GM21515 (cell line): ENCODE measurements around the gene MUSK.
"Not testable (repeated sequence)": the region's sequence is repeated elsewhere in the genome, so short reads cannot be mapped to it uniquely, and the experiment has no call there.

Source experiments
- ATAC-seq: cut with Tn5 transposase; IDR thresholded peaks from one replicate; pipeline ENCODE4 v1.9.1; 2021; ENCODE audit not compliant: unreplicated experiment

Gene MUSK

GRCh38 chr9:110691002-110691549, 22.5 kb downstream of the MUSK start:
- ATAC-seq: no peak

GRCh38 chr9:110695846-110696245, 27.3 kb downstream of the MUSK start:
- not testable (repeated sequence) for ATAC-seq

- no peak for ATAC-seq
These were observed 32.4 kb downstream of the MUSK start for GRCh38 chr9:110700953-110701352.

GRCh38 chr9:110703669-110704068, 35.1 kb downstream of the MUSK start:
- no peak for ATAC-seq

- ATAC-seq: no peak
These were observed 38.8 kb downstream of the MUSK start for GRCh38 chr9:110707419-110707818.

GRCh38 chr9:110710420-110710819, 41.8 kb downstream of the MUSK start:
- no peak for ATAC-seq

- no peak for ATAC-seq
These were observed 44.4 kb downstream of the MUSK start for GRCh38 chr9:110712955-110713354.

GRCh38 chr9:110714314-110714713, 45.7 kb downstream of the MUSK start:
- ATAC-seq: no peak

GRCh38 chr9:110728058-110728457, 59.5 kb downstream of the MUSK start:
- no peak for ATAC-seq

- no peak for ATAC-seq
These were observed 61.0 kb downstream of the MUSK start for GRCh38 chr9:110729641-110730040.

GRCh38 chr9:110731437-110732028, 62.9 kb downstream of the MUSK start:
- ATAC-seq: no peak

- no peak for ATAC-seq
These were observed 70.4 kb downstream of the MUSK start for GRCh38 chr9:110738982-110739381.

GRCh38 chr9:110742741-110743371, 74.3 kb downstream of the MUSK start:
- ATAC-seq: no peak

GRCh38 chr9:110744715-110745384, 76.3 kb downstream of the MUSK start:
- ATAC-seq: no peak

- ATAC-seq: no peak
These were observed 77.1 kb downstream of the MUSK start for GRCh38 chr9:110745676-110746075.

GRCh38 chr9:110746211-110746930, 77.8 kb downstream of the MUSK start:
- no peak for ATAC-seq

GRCh38 chr9:110748251-110748893, 79.8 kb downstream of the MUSK start:
- no peak for ATAC-seq

GRCh38 chr9:110750272-110750671, 81.7 kb downstream of the MUSK start:
- ATAC-seq: no peak

GRCh38 chr9:110751971-110752370, 83.4 kb downstream of the MUSK start:
- ATAC-seq: no peak

GRCh38 chr9:110752766-110753165, 84.2 kb downstream of the MUSK start:
- no peak for ATAC-seq

- ATAC-seq: no peak
These were observed 85.2 kb downstream of the MUSK start for GRCh38 chr9:110753731-110754231.
